ENCODE measurements around the gene CORT.
"Not testable (repeated sequence)": the region's sequence is repeated elsewhere in the genome, so short reads cannot be mapped to it uniquely, and the experiment has no call there.

The CORT gene

GRCh38 chr1:10456048-10456447 lies 6.2 kb downstream of the CORT start:
- DNase-seq (ENCODE audit: low read depth), result no peak
- H3K4me3 ChIP-seq (ENCODE audit: low read depth, low read length), result no peak overlapping the region
- no peak for TF ChIP-seq POLR2A (IDR thresholded peaks at IDR 0.05; ENCODE audit: extremely low read depth, insufficient read length)
- TF ChIP-seq MAX (IDR thresholded peaks at IDR 0.05; ENCODE audit: low read depth, low read length), result no peak
- TF ChIP-seq MYC (IDR thresholded peaks at IDR 0.05; ENCODE audit: low read depth, low read length), result no peak
- no peak for TF ChIP-seq CTCF (IDR thresholded peaks at IDR 0.05; ENCODE audit: low read depth, low read length)

GRCh38 chr1:10456661-10457060 lies 6.8 kb downstream of the CORT start:
- no peak for DNase-seq (ENCODE audit: low read depth)
- no peak overlapping the region for H3K4me3 ChIP-seq (ENCODE audit: low read depth, low read length)
- TF ChIP-seq POLR2A (IDR thresholded peaks at IDR 0.05; ENCODE audit: extremely low read depth, insufficient read length), result no peak
- TF ChIP-seq MYC (IDR thresholded peaks at IDR 0.05; ENCODE audit: low read depth, low read length), result no peak
- TF ChIP-seq MAX (IDR thresholded peaks at IDR 0.05; ENCODE audit: low read depth, low read length), result no peak
- no peak for TF ChIP-seq CTCF (IDR thresholded peaks at IDR 0.05; ENCODE audit: low read depth, low read length)

- not testable (repeated sequence) for DNase-seq (ENCODE audit: low read depth)
Measured at GRCh38 chr1:10457462-10457861, 7.6 kb downstream of the CORT start.

GRCh38 chr1:10457875-10458274 lies 8.0 kb downstream of the CORT start:
- H3K4me3 ChIP-seq (ENCODE audit: low read depth, low read length), result no peak overlapping the region
- no peak for TF ChIP-seq MAX (IDR thresholded peaks at IDR 0.05; ENCODE audit: low read depth, low read length)
- DNase-seq (ENCODE audit: low read depth), result no peak

More at GRCh38 chr1:10457462-10457861, 7.6 kb downstream of the CORT start:
- not testable (repeated sequence) for H3K4me3 ChIP-seq (ENCODE audit: low read depth, low read length)

GRCh38 chr1:10459184-10459583 lies 9.4 kb downstream of the CORT start:
- TF ChIP-seq POLR2A (IDR thresholded peaks at IDR 0.05; ENCODE audit: extremely low read depth, insufficient read length), result no peak
- TF ChIP-seq MYC (IDR thresholded peaks at IDR 0.05; ENCODE audit: low read depth, low read length), result no peak
- TF ChIP-seq CTCF (IDR thresholded peaks at IDR 0.05; ENCODE audit: low read depth, low read length), result no peak
- TF ChIP-seq MAX (IDR thresholded peaks at IDR 0.05; ENCODE audit: low read depth, low read length), result no peak
- DNase-seq (ENCODE audit: low read depth), result peak; percentile 92

GRCh38 chr1:10467078-10467477 lies 17.2 kb downstream of the CORT start:
- TF ChIP-seq POLR2A (IDR thresholded peaks at IDR 0.05; ENCODE audit: extremely low read depth, insufficient read length) (no peak), MAX (IDR thresholded peaks at IDR 0.05; ENCODE audit: low read depth, low read length) (no peak), MYC (IDR thresholded peaks at IDR 0.05; ENCODE audit: low read depth, low read length) (no peak), CTCF (IDR thresholded peaks at IDR 0.05; ENCODE audit: low read depth, low read length) (no peak)
- H3K4me3 ChIP-seq (ENCODE audit: low read depth, low read length), result no peak overlapping the region
- no peak for DNase-seq (ENCODE audit: low read depth)

More at GRCh38 chr1:10459184-10459583, 9.4 kb downstream of the CORT start:
- H3K4me3 ChIP-seq (ENCODE audit: low read depth, low read length), result no peak overlapping the region

- H3K4me3 ChIP-seq (ENCODE audit: low read depth, low read length), result no peak overlapping the region
- TF ChIP-seq MAX (IDR thresholded peaks at IDR 0.05; ENCODE audit: low read depth, low read length) (no peak), CTCF (IDR thresholded peaks at IDR 0.05; ENCODE audit: low read depth, low read length) (no peak), POLR2A (IDR thresholded peaks at IDR 0.05; ENCODE audit: extremely low read depth, insufficient read length) (no peak), MYC (IDR thresholded peaks at IDR 0.05; ENCODE audit: low read depth, low read length) (no peak)
- no peak for DNase-seq (ENCODE audit: low read depth)
Measured at GRCh38 chr1:10470043-10470442, 20.2 kb downstream of the CORT start.

Measured in NB4 (cell line).